ENCODE results near the gene RELN. TPM values are rescaled to one million over a fixed set of nuclear protein-coding genes. Genes with fewer than 3 reads are reported as not detected.

Gene RELN
- total RNA-seq, 1 experiment from 2014 or later, result 0.02 TPM

- Histone ChIP-seq H2AFZ (ENCODE audit: low read length) (no peak overlapping the region), H3K4me2 (ENCODE audit: insufficient read depth, insufficient read length, low read length) (no peak overlapping the region), H3K56ac (ENCODE audit: insufficient read length, low read depth, low read length) (no peak overlapping the region), H4K91ac (ENCODE audit: insufficient read length, low read depth, low read length) (no peak overlapping the region), H3K18ac (ENCODE audit: insufficient read length, low read depth, low read length) (no peak overlapping the region), H4K5ac (ENCODE audit: insufficient read length, low read depth, low read length) (no peak overlapping the region), H3K4me1 (ENCODE audit: insufficient read depth, low read length) (no peaks in the 10 kb centered on the region; the same call in 1 of the 2 replicates), H3K27me3 (ENCODE audit: insufficient read depth, low read length) (peaks cover 27% of the 10 kb centered on the region), H3T11ph (ENCODE audit: low read length) (no peak overlapping the region), H3K14ac (ENCODE audit: insufficient read depth, low read length) (no peak overlapping the region), H3K9me3 (ENCODE audit: control insufficient read depth, low read depth, low read length) (no peaks in the 10 kb centered on the region), H3K27ac (ENCODE audit: insufficient read length, low read depth, low read length) (no peak overlapping the region), H2BK15ac (ENCODE audit: low read depth, low read length) (no peak overlapping the region), H3K4ac (ENCODE audit: low read depth, low read length) (no peak overlapping the region), H4K20me1 (ENCODE audit: control insufficient read depth, insufficient read depth, insufficient read length) (no peaks in the 10 kb centered on the region), H3K9ac (ENCODE audit: extremely low read depth, insufficient read length, low read length) (no peak overlapping the region), H2BK5ac (ENCODE audit: insufficient read length, low read length) (no peak overlapping the region), H3K23me2 (ENCODE audit: insufficient read length, low read depth, low read length, poor library complexity, severe bottlenecking) (peaks cover 16% of the 10 kb centered on the region), H2BK12ac (ENCODE audit: insufficient read length, low read depth, low read length) (no peak overlapping the region), H3K79me2 (ENCODE audit: insufficient read depth, low read length) (no peaks in the 10 kb centered on the region), H3K79me1 (ENCODE audit: insufficient read depth, low read depth, low read length, poor library complexity, severe bottlenecking) (no peaks in the 10 kb centered on the region), H2BK20ac (ENCODE audit: low read depth, low read length, poor library complexity, severe bottlenecking) (no peak overlapping the region), H4K8ac (replicated peaks; ENCODE audit: insufficient read length, low read depth, low read length) (no peak overlapping the region), H2BK120ac (ENCODE audit: low read depth, low read length, poor library complexity, severe bottlenecking) (no peak overlapping the region), H2AK5ac (ENCODE audit: insufficient read length, low read length) (no peak overlapping the region), H3K23ac (ENCODE audit: insufficient read length, low read depth, low read length) (no peak overlapping the region)
- TF ChIP-seq CTCF (conservative IDR thresholded peaks at IDR 0.05), result no peak
- no peaks in the 10 kb centered on the region; a peak in 1 of 5 replicates for H3K9me3 Mint-ChIP-seq
- peaks cover 67% of the 10 kb centered on the region for H3K27me3 Mint-ChIP-seq (ENCODE audit: low read depth)
- H3K4me1 Mint-ChIP-seq, result peaks cover 6 to 7% of the 10 kb centered on the region in 2 experiments
- WGBS (ENCODE audit: extremely low coverage, insufficient read length, low lambda C conversion rate), result no CpG with 5 or more reads among the region's 4 CpGs
- no peak for DNase-seq
- H3K27ac Mint-ChIP-seq, result no peak overlapping the region
- H3K4me3 Mint-ChIP-seq, result no peak overlapping the region
- no peaks in the 10 kb centered on the region; a peak in 1 of 7 replicates for H3K36me3 Mint-ChIP-seq (ENCODE audit: insufficient read depth in 1 of 3, low read depth in 3 of 3)
Measured at GRCh38 chr7:103990991-103991390, 1.5 kb upstream of the RELN start.

Measured in H9 (cell line).